ENCODE results near the gene LRRIQ3.

DNA sequence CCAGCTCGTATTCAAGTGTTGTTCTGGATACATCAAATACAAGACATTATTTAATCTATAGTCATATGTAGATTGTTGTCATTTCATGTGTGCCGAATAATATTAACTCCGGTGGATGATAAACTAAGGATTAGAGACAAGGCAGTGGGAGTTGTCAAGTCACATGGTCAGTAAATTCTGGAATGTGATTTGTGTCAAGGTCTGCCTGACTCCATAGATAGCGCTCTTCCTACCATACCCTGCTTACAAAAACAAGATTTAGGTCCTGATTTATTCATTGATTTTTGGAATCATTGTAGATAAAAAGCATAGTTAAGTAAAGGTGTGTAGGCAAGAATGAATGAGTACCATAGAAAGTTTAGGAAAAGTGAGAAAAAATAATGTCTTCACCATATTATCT lies 39.8 kb upstream of the LRRIQ3 start:
- TF ChIP-seq, protein P1, sequence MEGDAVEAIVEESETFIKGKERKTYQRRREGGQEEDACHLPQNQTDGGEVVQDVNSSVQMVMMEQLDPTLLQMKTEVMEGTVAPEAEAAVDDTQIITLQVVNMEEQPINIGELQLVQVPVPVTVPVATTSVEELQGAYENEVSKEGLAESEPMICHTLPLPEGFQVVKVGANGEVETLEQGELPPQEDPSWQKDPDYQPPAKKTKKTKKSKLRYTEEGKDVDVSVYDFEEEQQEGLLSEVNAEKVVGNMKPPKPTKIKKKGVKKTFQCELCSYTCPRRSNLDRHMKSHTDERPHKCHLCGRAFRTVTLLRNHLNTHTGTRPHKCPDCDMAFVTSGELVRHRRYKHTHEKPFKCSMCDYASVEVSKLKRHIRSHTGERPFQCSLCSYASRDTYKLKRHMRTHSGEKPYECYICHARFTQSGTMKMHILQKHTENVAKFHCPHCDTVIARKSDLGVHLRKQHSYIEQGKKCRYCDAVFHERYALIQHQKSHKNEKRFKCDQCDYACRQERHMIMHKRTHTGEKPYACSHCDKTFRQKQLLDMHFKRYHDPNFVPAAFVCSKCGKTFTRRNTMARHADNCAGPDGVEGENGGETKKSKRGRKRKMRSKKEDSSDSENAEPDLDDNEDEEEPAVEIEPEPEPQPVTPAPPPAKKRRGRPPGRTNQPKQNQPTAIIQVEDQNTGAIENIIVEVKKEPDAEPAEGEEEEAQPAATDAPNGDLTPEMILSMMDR (conservative IDR thresholded peaks at IDR 0.05; ENCODE audit: low read depth, low read length), result no peak
- no peak for TF ChIP-seq POLR2A (IDR thresholded peaks at IDR 0.05; ENCODE audit: low read depth, low read length)
- TF ChIP-seq BHLHE40 (IDR thresholded peaks at IDR 0.05; ENCODE audit: low read depth, low read length), result no peak
- TF ChIP-seq FOS (IDR thresholded peaks at IDR 0.05; ENCODE audit: low read depth, low read length), result no peak
- no peak for TF ChIP-seq MAFK (IDR thresholded peaks at IDR 0.05; ENCODE audit: low read depth, low read length)
- TF ChIP-seq SMC3 (IDR thresholded peaks at IDR 0.05; ENCODE audit: low read depth, low read length), result no peak
- no peak for TF ChIP-seq RAD21 (IDR thresholded peaks at IDR 0.05; ENCODE audit: low read length)
